ENCODE measurements around the gene C17orf113. TPM values are rescaled to one million over a fixed set of nuclear protein-coding genes. Genes with fewer than 3 reads are reported as not detected.
"Not testable (repeated sequence)": the region's sequence is repeated elsewhere in the genome, so short reads cannot be mapped to it uniquely, and the experiment has no call there.

Gene C17orf113
- total and polyA plus RNA-seq, 2 donors (not counting 1 experiment from before 2014, with no cell fraction given) = 0.07 to 0.66 TPM

DNA sequence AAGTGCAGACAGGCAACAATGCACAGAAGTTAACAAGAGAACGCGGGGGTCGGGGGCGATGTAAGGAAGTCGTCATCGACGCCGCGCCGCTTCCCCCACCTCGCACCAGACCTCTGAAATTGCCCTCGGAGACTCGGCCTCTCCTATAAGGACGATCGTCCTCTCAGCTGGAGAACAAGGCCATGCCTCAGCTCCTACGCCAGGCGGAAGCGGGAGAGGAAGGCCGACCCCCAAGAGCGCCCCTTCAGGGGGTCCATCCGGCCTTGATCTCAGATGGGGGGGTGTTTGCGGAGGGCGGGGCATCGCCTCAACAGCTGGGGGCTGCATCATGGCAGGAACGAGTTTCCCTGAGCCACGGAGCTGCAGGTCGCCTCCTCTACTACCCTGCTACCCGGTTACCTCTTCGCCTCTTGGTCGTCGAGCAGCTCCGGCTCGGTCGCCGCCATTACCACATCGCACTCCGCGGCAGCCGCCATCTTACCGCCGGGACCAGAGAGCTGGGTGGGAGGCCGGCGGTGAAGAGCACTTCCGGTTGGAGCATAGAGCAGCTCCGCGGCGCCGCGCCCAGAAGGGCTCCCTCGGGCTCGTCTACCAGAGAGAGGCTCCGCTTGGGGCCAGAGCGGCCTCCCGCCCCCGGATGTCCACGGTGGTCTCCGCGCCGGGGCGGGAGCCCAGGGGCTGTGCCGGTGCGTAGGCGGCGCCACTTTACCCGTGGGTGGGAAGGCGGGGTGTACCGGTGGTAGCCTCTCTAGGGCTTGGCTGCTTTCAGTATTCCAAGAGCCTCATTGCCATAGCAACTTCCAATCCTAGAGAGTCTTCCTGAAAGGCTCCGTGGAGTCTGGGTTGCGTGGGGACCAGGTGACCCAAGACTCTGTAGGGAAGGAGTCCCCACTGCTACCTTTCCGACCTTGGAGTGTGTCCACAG, 33.2 kb downstream of the C17orf113 start, which contains the start of gene DNAJC7:
Gene DNAJC7, minus strand, starts transcription at position 499 of the 925 bp plus-strand sequence. Its CDS starts 23 bp downstream, at position 476.
- Histone ChIP-seq H3K27me3 (ENCODE audit: control insufficient read depth, insufficient read depth, low read length) (no peaks in the 10 kb centered on the region), H3K9me3 (ENCODE audit: control insufficient read depth, insufficient read depth, low read depth, low read length) (no peaks in the 10 kb centered on the region), H3K4me2 (ENCODE audit: extremely low read depth, insufficient read depth, low read length) (peak within 1 kb of the TSS; percentile 93), H3K36me3 (ENCODE audit: control insufficient read depth, insufficient read depth, low read length) (peaks cover 2% of the 10 kb centered on the region), H3K79me2 (ENCODE audit: control insufficient read depth, insufficient read depth, low read length) (peaks cover 64% of the 10 kb centered on the region), H2AFZ (ENCODE audit: low read length) (peak within 1 kb of the TSS; percentile 94), H3K4me1 (ENCODE audit: control insufficient read depth, extremely low read depth, insufficient read depth, low read length) (peaks cover 4% of the 10 kb centered on the region), H3K27ac (ENCODE audit: insufficient read depth, low read length) (peak within 1 kb of the TSS; percentile 96), H4K20me1 (ENCODE audit: control insufficient read depth, extremely low read depth, insufficient read depth, low read length) (no peaks in the 10 kb centered on the region), H3K9ac (ENCODE audit: insufficient read depth, low read length) (peak within 1 kb of the TSS; percentile 98), H3K4me3 (replicated peaks in 1 of 4; ENCODE audit: control extremely low read depth in 1 of 4, insufficient read depth in 1 of 4, low read depth in 3 of 4, low read length in 4 of 4) (peak within 1 kb of the TSS; percentile 80 to 99 (median 88))
- TF ChIP-seq, protein P1, sequence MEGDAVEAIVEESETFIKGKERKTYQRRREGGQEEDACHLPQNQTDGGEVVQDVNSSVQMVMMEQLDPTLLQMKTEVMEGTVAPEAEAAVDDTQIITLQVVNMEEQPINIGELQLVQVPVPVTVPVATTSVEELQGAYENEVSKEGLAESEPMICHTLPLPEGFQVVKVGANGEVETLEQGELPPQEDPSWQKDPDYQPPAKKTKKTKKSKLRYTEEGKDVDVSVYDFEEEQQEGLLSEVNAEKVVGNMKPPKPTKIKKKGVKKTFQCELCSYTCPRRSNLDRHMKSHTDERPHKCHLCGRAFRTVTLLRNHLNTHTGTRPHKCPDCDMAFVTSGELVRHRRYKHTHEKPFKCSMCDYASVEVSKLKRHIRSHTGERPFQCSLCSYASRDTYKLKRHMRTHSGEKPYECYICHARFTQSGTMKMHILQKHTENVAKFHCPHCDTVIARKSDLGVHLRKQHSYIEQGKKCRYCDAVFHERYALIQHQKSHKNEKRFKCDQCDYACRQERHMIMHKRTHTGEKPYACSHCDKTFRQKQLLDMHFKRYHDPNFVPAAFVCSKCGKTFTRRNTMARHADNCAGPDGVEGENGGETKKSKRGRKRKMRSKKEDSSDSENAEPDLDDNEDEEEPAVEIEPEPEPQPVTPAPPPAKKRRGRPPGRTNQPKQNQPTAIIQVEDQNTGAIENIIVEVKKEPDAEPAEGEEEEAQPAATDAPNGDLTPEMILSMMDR (conservative IDR thresholded peaks at IDR 0.05 in 1 of 2, IDR thresholded peaks at IDR 0.05 in 1 of 2; ENCODE audit: low read depth in 1 of 2, low read length in 2 of 2) = no peak
- TF ChIP-seq EZH2 (IDR thresholded peaks at IDR 0.05; ENCODE audit: low read length, missing control alignments) = no peak
- peak; percentile 90 to 92 for DNase-seq (ENCODE audit: low read depth in 2 of 2)

DNA sequence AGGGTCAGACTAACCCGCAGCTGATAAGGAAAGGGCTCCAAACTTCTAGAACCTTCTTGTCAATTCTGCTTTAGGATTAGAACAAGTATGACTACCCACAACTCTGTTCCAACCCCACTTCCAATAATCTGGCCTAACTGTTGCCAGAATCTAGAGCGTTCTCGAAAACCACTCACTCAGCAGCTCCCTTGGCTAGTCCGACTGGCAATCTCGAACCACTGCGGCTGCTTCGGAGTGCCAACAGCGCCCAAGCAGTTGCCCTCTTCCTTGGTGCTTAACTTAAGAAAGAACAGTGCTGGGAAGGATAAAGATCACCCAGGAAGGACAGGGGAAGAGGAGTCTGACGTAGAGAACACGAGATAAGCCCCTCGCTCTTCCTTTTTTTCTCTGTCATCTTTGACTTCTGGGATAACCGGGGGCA, 34.0 kb downstream of the C17orf113 start:
- H3K27me3 ChIP-seq (ENCODE audit: control insufficient read depth, insufficient read depth, low read length) = no peaks in the 10 kb centered on the region
- H3K36me3 ChIP-seq (ENCODE audit: control insufficient read depth, insufficient read depth, low read length) = no peaks in the 10 kb centered on the region
- no peaks in the 10 kb centered on the region for H4K20me1 ChIP-seq (ENCODE audit: control insufficient read depth, extremely low read depth, insufficient read depth, low read length)
- peak overlapping the region; percentile 96 for H3K27ac ChIP-seq (ENCODE audit: insufficient read depth, low read length)
- peak overlapping the region; percentile 88 for H3K4me2 ChIP-seq (ENCODE audit: extremely low read depth, insufficient read depth, low read length)
- H2AFZ ChIP-seq (ENCODE audit: low read length) = no peak overlapping the region
- H3K79me2 ChIP-seq (ENCODE audit: control insufficient read depth, insufficient read depth, low read length) = peaks cover 70% of the 10 kb centered on the region
- no peaks in the 10 kb centered on the region for H3K9me3 ChIP-seq (ENCODE audit: control insufficient read depth, insufficient read depth, low read depth, low read length)
- peak; percentile 29 to 31 for DNase-seq (ENCODE audit: low read depth in 2 of 2)
- H3K4me3 ChIP-seq (replicated peaks in 1 of 4; ENCODE audit: control extremely low read depth in 1 of 4, insufficient read depth in 1 of 4, low read depth in 3 of 4, low read length in 4 of 4) = peak overlapping the region; percentile 80 to 99 (median 88)
- no peak for TF ChIP-seq EZH2 (IDR thresholded peaks at IDR 0.05; ENCODE audit: low read length, missing control alignments)
- TF ChIP-seq, protein P1 (conservative IDR thresholded peaks at IDR 0.05 in 1 of 2, IDR thresholded peaks at IDR 0.05 in 1 of 2; ENCODE audit: low read depth in 1 of 2, low read length in 2 of 2) = no peak
- H3K9ac ChIP-seq (ENCODE audit: insufficient read depth, low read length) = peak overlapping the region; percentile 98
- peaks cover 4% of the 10 kb centered on the region for H3K4me1 ChIP-seq (ENCODE audit: control insufficient read depth, extremely low read depth, insufficient read depth, low read length)

DNA sequence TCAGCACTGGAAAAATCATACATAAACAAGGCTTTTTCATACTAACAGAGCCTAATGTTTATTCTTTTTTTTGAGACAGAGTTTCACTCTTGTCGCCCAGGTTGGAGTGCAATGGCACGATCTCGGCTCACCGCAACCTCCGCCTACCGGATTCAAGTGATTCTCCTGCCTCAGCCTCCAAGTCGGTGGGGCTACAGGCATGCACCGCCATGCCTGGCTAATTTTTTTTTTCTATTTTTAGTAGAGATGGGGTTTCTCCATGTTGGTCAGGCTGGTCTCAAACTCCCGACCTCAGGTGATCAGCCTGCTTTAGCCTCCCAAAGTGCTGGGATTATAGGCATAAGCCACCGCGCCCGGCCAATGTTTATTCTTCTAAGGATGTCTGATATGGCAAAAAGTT, 36.7 kb downstream of the C17orf113 start:
- H3K27me3 ChIP-seq (ENCODE audit: control insufficient read depth, insufficient read depth, low read length); H4K20me1 ChIP-seq (ENCODE audit: control insufficient read depth, extremely low read depth, insufficient read depth, low read length); H3K27ac ChIP-seq (ENCODE audit: insufficient read depth, low read length); H3K9ac ChIP-seq (ENCODE audit: insufficient read depth, low read length); H3K4me3 ChIP-seq (replicated peaks in 1 of 4; ENCODE audit: control extremely low read depth in 1 of 4, insufficient read depth in 1 of 4, low read depth in 3 of 4, low read length in 4 of 4); H2AFZ ChIP-seq (ENCODE audit: low read length); H3K4me2 ChIP-seq (ENCODE audit: extremely low read depth, insufficient read depth, low read length); H3K36me3 ChIP-seq (ENCODE audit: control insufficient read depth, insufficient read depth, low read length); H3K9me3 ChIP-seq (ENCODE audit: control insufficient read depth, insufficient read depth, low read depth, low read length); DNase-seq (ENCODE audit: low read depth in 2 of 2); H3K4me1 ChIP-seq (ENCODE audit: control insufficient read depth, extremely low read depth, insufficient read depth, low read length): not testable (repeated sequence)
- H3K79me2 ChIP-seq (ENCODE audit: control insufficient read depth, insufficient read depth, low read length) = peaks cover 82% of the 10 kb centered on the region

DNA sequence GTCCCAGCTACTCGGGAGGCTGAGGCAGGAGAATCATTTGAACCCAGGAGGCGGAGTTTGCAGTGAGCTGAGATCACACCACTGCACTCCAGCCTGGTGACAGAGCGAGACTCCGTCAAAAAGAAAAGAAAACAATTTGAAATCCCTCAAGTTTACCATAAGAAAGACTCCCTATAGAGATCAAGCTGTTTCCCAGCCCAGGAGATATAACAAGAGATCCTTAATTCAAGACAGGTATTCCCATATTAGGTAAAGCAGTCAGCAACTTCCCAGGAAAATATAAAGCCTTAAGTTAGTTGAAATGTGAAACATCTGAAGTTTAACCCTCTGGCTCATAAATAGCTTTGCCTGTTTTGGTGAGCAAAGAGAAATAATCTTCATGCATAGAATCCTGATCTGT, 38.0 kb downstream of the C17orf113 start:
- not testable (repeated sequence) for H3K4me2 ChIP-seq (ENCODE audit: extremely low read depth, insufficient read depth, low read length); H3K9me3 ChIP-seq (ENCODE audit: control insufficient read depth, insufficient read depth, low read depth, low read length); H3K4me3 ChIP-seq (replicated peaks in 1 of 4; ENCODE audit: control extremely low read depth in 1 of 4, insufficient read depth in 1 of 4, low read depth in 3 of 4, low read length in 4 of 4); H2AFZ ChIP-seq (ENCODE audit: low read length); H3K27me3 ChIP-seq (ENCODE audit: control insufficient read depth, insufficient read depth, low read length); H3K4me1 ChIP-seq (ENCODE audit: control insufficient read depth, extremely low read depth, insufficient read depth, low read length); DNase-seq (ENCODE audit: low read depth in 2 of 2); H3K27ac ChIP-seq (ENCODE audit: insufficient read depth, low read length); H4K20me1 ChIP-seq (ENCODE audit: control insufficient read depth, extremely low read depth, insufficient read depth, low read length); H3K9ac ChIP-seq (ENCODE audit: insufficient read depth, low read length); H3K36me3 ChIP-seq (ENCODE audit: control insufficient read depth, insufficient read depth, low read length)
- peaks cover 91% of the 10 kb centered on the region for H3K79me2 ChIP-seq (ENCODE audit: control insufficient read depth, insufficient read depth, low read length)
